B cell (primary cell): ENCODE data around the gene UBAC2.

ENCODE experiments used
- EZH2 ChIP-seq: IDR thresholded peaks from 2 replicates; pipeline ENCODE4 v1.6.1; 2012; ENCODE audit warnings: borderline replicate concordance, low read depth, mild to moderate bottlenecking, moderate library complexity, low read length; ENCODE audit not compliant: insufficient read depth, poor library complexity, severe bottlenecking
- TF ChIP-seq, protein P1 (sequence below): fragments of 200-600 bp; IDR thresholded peaks from one replicate; pipeline ENCODE4 v1.8.0; 2022; ENCODE audit warnings: antibody characterized with exemption, mild to moderate bottlenecking

DNA sequence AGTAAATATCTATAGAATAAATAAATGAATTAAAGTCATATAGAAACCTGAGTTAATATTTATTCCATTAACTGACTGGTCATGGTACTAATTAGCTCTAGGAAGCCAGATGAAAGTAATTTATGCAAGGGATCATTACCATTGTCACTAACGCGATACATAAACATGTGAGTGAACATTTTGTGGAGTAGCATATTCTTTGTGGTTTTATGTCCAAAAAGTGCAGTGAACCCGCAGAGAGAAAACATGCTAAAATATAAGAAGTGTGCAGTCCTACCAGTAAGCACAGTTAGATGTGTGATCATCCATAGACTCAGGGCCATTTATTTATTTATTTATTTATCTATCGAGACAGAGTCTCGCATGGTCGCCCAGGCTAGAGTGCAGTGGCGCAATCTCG, 104.9 kb downstream of the UBAC2 start:
- TF ChIP-seq, protein P1, sequence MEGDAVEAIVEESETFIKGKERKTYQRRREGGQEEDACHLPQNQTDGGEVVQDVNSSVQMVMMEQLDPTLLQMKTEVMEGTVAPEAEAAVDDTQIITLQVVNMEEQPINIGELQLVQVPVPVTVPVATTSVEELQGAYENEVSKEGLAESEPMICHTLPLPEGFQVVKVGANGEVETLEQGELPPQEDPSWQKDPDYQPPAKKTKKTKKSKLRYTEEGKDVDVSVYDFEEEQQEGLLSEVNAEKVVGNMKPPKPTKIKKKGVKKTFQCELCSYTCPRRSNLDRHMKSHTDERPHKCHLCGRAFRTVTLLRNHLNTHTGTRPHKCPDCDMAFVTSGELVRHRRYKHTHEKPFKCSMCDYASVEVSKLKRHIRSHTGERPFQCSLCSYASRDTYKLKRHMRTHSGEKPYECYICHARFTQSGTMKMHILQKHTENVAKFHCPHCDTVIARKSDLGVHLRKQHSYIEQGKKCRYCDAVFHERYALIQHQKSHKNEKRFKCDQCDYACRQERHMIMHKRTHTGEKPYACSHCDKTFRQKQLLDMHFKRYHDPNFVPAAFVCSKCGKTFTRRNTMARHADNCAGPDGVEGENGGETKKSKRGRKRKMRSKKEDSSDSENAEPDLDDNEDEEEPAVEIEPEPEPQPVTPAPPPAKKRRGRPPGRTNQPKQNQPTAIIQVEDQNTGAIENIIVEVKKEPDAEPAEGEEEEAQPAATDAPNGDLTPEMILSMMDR, result no peak
- TF ChIP-seq EZH2, result no peak
